Testis (tissue), 2 donors: Measurements from ENCODE around the gene EFCAB9.

Experiments used
- POLR2A ChIP-seq: fragments of 450-650 bp; IDR thresholded peaks from one replicate; pipeline ENCODE4 v1.6.1; 2017; ENCODE audit warnings: antibody characterized with exemption, mild to moderate bottlenecking, moderate library complexity
- TF ChIP-seq, protein P1 (sequence below), 3 experiments: fragments of 450-650 bp in 2 of 3; fragments of 200-600 bp in 1 of 3; sonication (generic) in 1 of 3; IDR thresholded peaks; one replicate each; pipeline ENCODE4 v1.5.1; 2016 to 2019; ENCODE audit warnings: antibody characterized with exemption in 3 of 3, mild to moderate bottlenecking in 2 of 3, moderate library complexity in 1 of 3

DNA sequence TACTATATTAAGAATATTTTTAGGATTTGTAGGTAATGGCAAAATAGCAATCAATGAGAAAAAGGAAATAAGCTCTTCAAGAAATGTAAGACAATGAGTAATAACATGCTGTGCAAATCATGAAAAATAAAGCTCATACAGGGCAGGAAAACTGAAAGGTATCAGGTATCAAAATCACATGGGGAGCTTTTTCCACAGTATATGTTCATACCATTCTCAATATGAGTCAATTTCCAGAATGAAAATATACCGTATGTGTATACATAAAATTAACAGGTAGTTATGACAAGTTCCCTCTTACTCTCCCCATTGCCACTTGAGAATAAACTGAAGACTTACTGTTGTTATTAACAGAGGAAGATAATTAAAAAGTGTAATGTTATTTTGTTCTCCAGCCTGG lies 35.9 kb downstream of the EFCAB9 start:
- TF ChIP-seq, protein P1, sequence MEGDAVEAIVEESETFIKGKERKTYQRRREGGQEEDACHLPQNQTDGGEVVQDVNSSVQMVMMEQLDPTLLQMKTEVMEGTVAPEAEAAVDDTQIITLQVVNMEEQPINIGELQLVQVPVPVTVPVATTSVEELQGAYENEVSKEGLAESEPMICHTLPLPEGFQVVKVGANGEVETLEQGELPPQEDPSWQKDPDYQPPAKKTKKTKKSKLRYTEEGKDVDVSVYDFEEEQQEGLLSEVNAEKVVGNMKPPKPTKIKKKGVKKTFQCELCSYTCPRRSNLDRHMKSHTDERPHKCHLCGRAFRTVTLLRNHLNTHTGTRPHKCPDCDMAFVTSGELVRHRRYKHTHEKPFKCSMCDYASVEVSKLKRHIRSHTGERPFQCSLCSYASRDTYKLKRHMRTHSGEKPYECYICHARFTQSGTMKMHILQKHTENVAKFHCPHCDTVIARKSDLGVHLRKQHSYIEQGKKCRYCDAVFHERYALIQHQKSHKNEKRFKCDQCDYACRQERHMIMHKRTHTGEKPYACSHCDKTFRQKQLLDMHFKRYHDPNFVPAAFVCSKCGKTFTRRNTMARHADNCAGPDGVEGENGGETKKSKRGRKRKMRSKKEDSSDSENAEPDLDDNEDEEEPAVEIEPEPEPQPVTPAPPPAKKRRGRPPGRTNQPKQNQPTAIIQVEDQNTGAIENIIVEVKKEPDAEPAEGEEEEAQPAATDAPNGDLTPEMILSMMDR (IDR thresholded peaks at IDR 0.05), result no peak
- TF ChIP-seq POLR2A, result no peak
